Naive thymus-derived CD4-positive, alpha-beta T cell (primary cell): ENCODE results near the gene FAM98C. TPM values are rescaled to one million over a fixed set of nuclear protein-coding genes. Genes with fewer than 3 reads are reported as not detected.

ENCODE experiments used
- ATAC-seq: fragments of 150-1000 bp; cut with Tn5 transposase; 2 replicates; pipeline ENCODE4 v1.10.0; 2021; ENCODE audit warnings: mild to moderate bottlenecking, moderate library complexity
- CTCF ChIA-PET: fragments of 350-600 bp; sonication (Branson Sonifier 250); formaldehyde crosslinking; loops from one replicate; lab custom pipeline; 2021; ENCODE audit warnings: antibody characterized with exemption; lab: Charles Lee
- POLR2A ChIA-PET: fragments of 350-600 bp; sonication (Branson Sonifier 250); formaldehyde crosslinking; loops from one replicate; lab custom pipeline; 2021; ENCODE audit warnings: antibody characterized with exemption, inconsistent platforms; lab: Charles Lee
- DNase-seq, 9 donors: peaks; one replicate each; pipeline versions ENCODE4 v3.0.0 to v3.0.0-alpha.2; 2020 to 2022; ENCODE audit warnings: mixed read lengths in 1 of 9
- H3K27ac ChIP-seq: one replicate; pipeline ENCODE4 v1.7.0; 2013; ENCODE audit warnings: mild to moderate bottlenecking, low read depth, low read length, moderate library complexity
- H3K27me3 ChIP-seq, 2 donors: one replicate each; pipeline ENCODE4 v1.7.0; 2013; ENCODE audit warnings: low read length in 2 of 2, mild to moderate bottlenecking in 2 of 2, moderate library complexity in 2 of 2; ENCODE audit not compliant: control insufficient read depth in 2 of 2, insufficient read depth in 2 of 2
- H3K36me3 ChIP-seq, 3 experiments: 1 replicate in 2 of 3; 2 replicates in 1 of 3; pipeline ENCODE4 v1.7.0; 2013; ENCODE audit warnings: low read length in 3 of 3, mild to moderate bottlenecking in 3 of 3, moderate library complexity in 1 of 3; ENCODE audit not compliant: insufficient read depth in 3 of 3, control insufficient read depth in 2 of 3
- H3K4me1 ChIP-seq, 2 donors: one replicate each; pipeline ENCODE4 v1.7.0; 2013; ENCODE audit warnings: low read length in 2 of 2, mild to moderate bottlenecking in 2 of 2, moderate library complexity in 1 of 2; ENCODE audit not compliant: control insufficient read depth in 2 of 2, insufficient read depth in 2 of 2
- H3K4me3 ChIP-seq: 2 replicates; pipeline ENCODE4 v1.7.0; 2013; ENCODE audit warnings: mild to moderate bottlenecking, low read length
- H3K9me3 ChIP-seq, 3 experiments: 1 replicate in 2 of 3; 2 replicates in 1 of 3; pipeline ENCODE4 v1.7.0; 2013; ENCODE audit warnings: low read length in 3 of 3; ENCODE audit not compliant: control insufficient read depth in 2 of 3
- H3K27ac Mint-ChIP-seq, 9 donors: one replicate each; pipeline ENCODE4 v1.8.0; 2020 to 2022; ENCODE audit warnings: mixed read lengths in 9 of 9, mild to moderate bottlenecking in 8 of 9, moderate library complexity in 5 of 9, inconsistent platforms in 2 of 9
- H3K27me3 Mint-ChIP-seq, 5 donors: one replicate each; pipeline ENCODE4 v1.8.0; 2021 to 2022; ENCODE audit warnings: mixed read lengths in 5 of 5, mild to moderate bottlenecking in 1 of 5
- H3K36me3 Mint-ChIP-seq, 5 donors: one replicate each; pipeline ENCODE4 v1.8.0; 2020 to 2022; ENCODE audit warnings: mixed read lengths in 5 of 5, mild to moderate bottlenecking in 3 of 5, inconsistent platforms in 1 of 5
- H3K4me1 Mint-ChIP-seq, 7 donors: one replicate each; pipeline ENCODE4 v1.8.0; 2020 to 2022; ENCODE audit warnings: mixed read lengths in 7 of 7, mild to moderate bottlenecking in 3 of 7, inconsistent platforms in 1 of 7
- H3K4me3 Mint-ChIP-seq, 10 donors: one replicate each; pipeline ENCODE4 v1.8.0; 2020 to 2022; ENCODE audit warnings: mild to moderate bottlenecking in 10 of 10, mixed read lengths in 10 of 10, moderate library complexity in 6 of 10, inconsistent platforms in 2 of 10
- H3K9me3 Mint-ChIP-seq, 11 donors: one replicate each; pipeline ENCODE4 v1.8.0; 2020 to 2022; ENCODE audit warnings: mixed read lengths in 11 of 11, mild to moderate bottlenecking in 4 of 11, inconsistent platforms in 1 of 11, moderate library complexity in 1 of 11
- intact Hi-C, 2 donors: fragments of 100-400 bp; cut with micrococcal nuclease; formaldehyde crosslinking; loops; one replicate each; pipeline ENCODE4 v1.15.1; 2023
- polyA plus RNA-seq, 2 donors: library from polyadenylated mRNA; unstranded; fragments of 300-500 nt; fragmentation: Illumina TruSeq; gene quantifications; one replicate each; pipeline ENCODE4 v1.2.3, GENCODE V29; 2021
- total RNA-seq, 6 experiments: library from RNA in 5 of 6; stranded (reverse) in 5 of 6; gene quantifications; 1 replicate in 5 of 6; 2 replicates in 1 of 6; pipeline ENCODE4 v1.2.3 and lab custom pipeline; 2021 to 2026

The FAM98C gene
- total and polyA plus RNA-seq, 7 experiments from 2014 or later: 16.2 to 56.5 (median 35.9) TPM

- peaks cover 0 to 11% (median 0%) of the 10 kb centered on the region in 3 experiments for H3K36me3 ChIP-seq
- peak overlapping the region in 7 of 9 donors; percentile 21 to 79 (median 62) for H3K27ac Mint-ChIP-seq
- intact Hi-C loops: loop anchor here in 1 of 2 donors (5.0 kb wide), 1 partner anchor 72 kb away; the partner anchor contains the start of genes KCNK6 and YIF1B
- H3K9me3 ChIP-seq: no peaks in the 10 kb centered on the region
- peaks cover 14 to 34% (median 26%) of the 10 kb centered on the region in 7 donors for H3K4me1 Mint-ChIP-seq
- peak overlapping the region; percentile 48 for H3K4me3 ChIP-seq
- no peak overlapping the region for H3K27ac ChIP-seq
- peak overlapping the region; percentile 50 to 95 (median 72) for H3K4me3 Mint-ChIP-seq
- H3K4me1 ChIP-seq: peaks cover 13 to 35% of the 10 kb centered on the region in 2 donors
- CTCF ChIA-PET: interaction anchor here (0.8 to 1.0 kb wide), 2 partner anchors 15 to 53 kb away, joined by 3 to 4 read pairs; partner anchors contain the start of genes CATSPERG and PSMD8
- peaks cover 0 to 9% (median 6%) of the 10 kb centered on the region in 5 donors for H3K36me3 Mint-ChIP-seq
- no peak for ATAC-seq
- POLR2A ChIA-PET: interaction anchor here (1.1 to 2.9 kb wide), 5 partner anchors 13 to 15 kb away, joined by 3 to 11 read pairs (median 4); partner anchors contain the start of genes FAM98C and PSMD8
- H3K9me3 Mint-ChIP-seq: peaks cover 0 to 2% (median 0%) of the 10 kb centered on the region in 11 donors
- DNase-seq: no peak
- peaks cover 5 to 43% (median 28%) of the 10 kb centered on the region in 5 donors for H3K27me3 Mint-ChIP-seq
- H3K27me3 ChIP-seq: no peaks in the 10 kb centered on the region
Observed at GRCh38 chr19:38389101-38389925, 13.6 kb upstream of the FAM98C start.

GRCh38 chr19:38389957-38390924 is 12.7 kb upstream of the FAM98C start:
- no peak for ATAC-seq
- Mint-ChIP-seq H3K4me1 (peaks cover 14 to 37% (median 30%) of the 10 kb centered on the region in 7 donors), H3K4me3 (peak overlapping the region in 9 of 10 donors; percentile 1 to 95 (median 52)), H3K36me3 (peaks cover 0 to 6% (median 0%) of the 10 kb centered on the region in 5 donors), H3K9me3 (peaks cover 0 to 2% (median 0%) of the 10 kb centered on the region in 11 donors), H3K27ac (peak overlapping the region in 2 of 9 donors; percentile 25 to 79), H3K27me3 (peaks cover 0 to 40% (median 19%) of the 10 kb centered on the region in 5 donors)
- no peak overlapping the region for H3K27ac ChIP-seq
- CTCF ChIA-PET: interaction anchor here (0.6 to 1.0 kb wide), 4 partner anchors 16 to 498 kb away, joined by 3 to 4 read pairs (median 3); partner anchors contain the start of genes CATSPERG and PSMD8
- H3K27me3 ChIP-seq: no peaks in the 10 kb centered on the region
- intact Hi-C loops: loop anchor here (5.0 to 10.0 kb wide), 2 partner anchors 73 to 955 kb away; partner anchors contain the start of genes KCNK6 (in 1 of the 2), SAMD4B (in 1 of the 2) and YIF1B (in 1 of the 2)
- POLR2A ChIA-PET: interaction anchor here (1.1 to 1.7 kb wide), 4 partner anchors 13 to 16 kb away, joined by 3 to 5 read pairs (median 4); partner anchors contain the start of genes FAM98C and PSMD8
- H3K9me3 ChIP-seq: no peaks in the 10 kb centered on the region
- peaks cover 0 to 2% (median 0%) of the 10 kb centered on the region in 3 experiments for H3K36me3 ChIP-seq
- no peak overlapping the region for H3K4me3 ChIP-seq
- H3K4me1 ChIP-seq: peaks cover 17 to 44% of the 10 kb centered on the region in 2 donors
- DNase-seq: no peak

GRCh38 chr19:38391911-38392464 is 10.9 kb upstream of the FAM98C start:
- peaks cover 14 to 45% (median 39%) of the 10 kb centered on the region in 7 donors for H3K4me1 Mint-ChIP-seq
- peaks cover 0 to 40% (median 19%) of the 10 kb centered on the region in 5 donors for H3K27me3 Mint-ChIP-seq
- H3K27ac Mint-ChIP-seq: no peak overlapping the region
- ChIA-PET POLR2A (no interaction called here), CTCF (no interaction called here)
- H3K9me3 Mint-ChIP-seq: peaks cover 0 to 2% (median 0%) of the 10 kb centered on the region in 11 donors
- no peaks in the 10 kb centered on the region for H3K36me3 ChIP-seq
- intact Hi-C loops: loop anchor here in 1 of 2 donors (10.0 kb wide), 1 partner anchor 953 kb away; the partner anchor contains the start of gene SAMD4B
- H3K27ac ChIP-seq: no peak overlapping the region
- no peaks in the 10 kb centered on the region for H3K9me3 ChIP-seq
- DNase-seq: no peak
- peaks cover 18 to 41% of the 10 kb centered on the region in 2 donors for H3K4me1 ChIP-seq
- H3K4me3 ChIP-seq: no peak overlapping the region
- no peak for ATAC-seq
- no peaks in the 10 kb centered on the region for H3K27me3 ChIP-seq
- H3K4me3 Mint-ChIP-seq: no peak overlapping the region
- peaks cover 0 to 8% (median 0%) of the 10 kb centered on the region in 5 donors for H3K36me3 Mint-ChIP-seq

- POLR2A ChIA-PET: no interaction called here
Observed at GRCh38 chr19:38392707-38393308, 10.1 kb upstream of the FAM98C start.

GRCh38 chr19:38394488-38394887 is 8.4 kb upstream of the FAM98C start:
- H3K27me3 Mint-ChIP-seq: peaks cover 0 to 34% (median 9%) of the 10 kb centered on the region in 5 donors
- Histone ChIP-seq H3K27me3 (no peaks in the 10 kb centered on the region), H3K36me3 (no peaks in the 10 kb centered on the region), H3K9me3 (no peaks in the 10 kb centered on the region), H3K4me3 (peak overlapping the region; percentile 56), H3K27ac (peak overlapping the region; percentile 60), H3K4me1 (peaks cover 5 to 19% of the 10 kb centered on the region in 2 donors)
- peak overlapping the region in 8 of 9 donors; percentile 5 to 84 (median 72) for H3K27ac Mint-ChIP-seq
- DNase-seq: peak in 8 of 9 donors; percentile 37 to 76 (median 51)
- peak overlapping the region; percentile 65 to 84 (median 81) for H3K4me3 Mint-ChIP-seq
- H3K9me3 Mint-ChIP-seq: no peaks in the 10 kb centered on the region
- peaks cover 8 to 32% (median 25%) of the 10 kb centered on the region in 7 donors for H3K4me1 Mint-ChIP-seq
- intact Hi-C loops: loop anchor here (2.0 to 10.0 kb wide), 2 partner anchors 456 to 950 kb away; partner anchors contain the start of gene SAMD4B (in 1 of the 2)
- peak; percentile 75 for ATAC-seq
- H3K36me3 Mint-ChIP-seq: peaks cover 0 to 5% (median 0%) of the 10 kb centered on the region in 5 donors
- POLR2A ChIA-PET: interaction anchor here (0.7 to 1.9 kb wide), 6 partner anchors 8 to 20 kb away, joined by 3 to 15 read pairs (median 4); partner anchors contain the start of genes FAM98C and PSMD8
- CTCF ChIA-PET: interaction anchor here (0.6 to 2.6 kb wide), 3 partner anchors 10 to 375 kb away, joined by 3 to 11 read pairs (median 3); partner anchors contain the start of gene PSMD8

More at GRCh38 chr19:38392707-38393308, 10.1 kb upstream of the FAM98C start:
- no peak for ATAC-seq
- intact Hi-C loops: loop anchor here in 1 of 2 donors (10.0 kb wide), 1 partner anchor 952 kb away; the partner anchor contains the start of gene SAMD4B
- H3K27ac Mint-ChIP-seq: peak overlapping the region in 1 of 9 donors; percentile 10
- no peaks in the 10 kb centered on the region for H3K9me3 ChIP-seq
- H3K4me1 Mint-ChIP-seq: peaks cover 8 to 40% (median 34%) of the 10 kb centered on the region in 7 donors
- H3K4me3 ChIP-seq: no peak overlapping the region
- H3K27ac ChIP-seq: no peak overlapping the region
- H3K27me3 ChIP-seq: no peaks in the 10 kb centered on the region
- no peak for DNase-seq
- H3K36me3 Mint-ChIP-seq: peaks cover 0 to 5% (median 0%) of the 10 kb centered on the region in 5 donors
- CTCF ChIA-PET: interaction anchor here (1.2 kb wide), 1 partner anchor 10 kb away, joined by 3 read pairs; the partner anchor contains the start of gene FAM98C
- no peak overlapping the region for H3K4me3 Mint-ChIP-seq
- peaks cover 0 to 38% (median 13%) of the 10 kb centered on the region in 5 donors for H3K27me3 Mint-ChIP-seq
- no peaks in the 10 kb centered on the region for H3K36me3 ChIP-seq
- no peaks in the 10 kb centered on the region for H3K9me3 Mint-ChIP-seq
- H3K4me1 ChIP-seq: peaks cover 11 to 33% of the 10 kb centered on the region in 2 donors
